Retinal pigment epithelial cell (primary cell): ENCODE results near the gene TSPAN1.
"Not testable (repeated sequence)": the region's sequence is repeated elsewhere in the genome, so short reads cannot be mapped to it uniquely, and the experiment has no call there.

Experiments used
- DNase-seq: peaks from one replicate; pipeline ENCODE4 v3.0.0-alpha.2; 2010; ENCODE audit warnings: low read depth
- H3K4me3 ChIP-seq: 2 replicates; pipeline ENCODE4 v1.5.1; 2011; ENCODE audit warnings: mild to moderate bottlenecking, low read length, control low read depth, moderate library complexity
- CTCF ChIP-seq: conservative IDR thresholded peaks from 2 replicates; pipeline ENCODE4 v1.5.1; 2011; ENCODE audit warnings: low read depth, low read length, control low read depth, inconsistent platforms

TSPAN1 gene

GRCh38 chr1:46220808-46221207, 45.9 kb downstream of the TSPAN1 start:
- no peak for TF ChIP-seq CTCF
- no peak overlapping the region for H3K4me3 ChIP-seq
- no peak for DNase-seq

GRCh38 chr1:46221749-46222148, 46.9 kb downstream of the TSPAN1 start:
- DNase-seq: no peak
- TF ChIP-seq CTCF: no peak
- no peak overlapping the region for H3K4me3 ChIP-seq

- not testable (repeated sequence) for DNase-seq, H3K4me3 ChIP-seq
These were observed 48.2 kb downstream of the TSPAN1 start for GRCh38 chr1:46223055-46223454.

- no peak overlapping the region for H3K4me3 ChIP-seq
- peak; percentile 73 for DNase-seq
- TF ChIP-seq CTCF: peak; percentile 96
These were observed 48.6 kb downstream of the TSPAN1 start for GRCh38 chr1:46223472-46223943.

GRCh38 chr1:46224966-46225365, 50.1 kb downstream of the TSPAN1 start:
- no peak for DNase-seq
- no peak for TF ChIP-seq CTCF
- no peak overlapping the region for H3K4me3 ChIP-seq

- DNase-seq, H3K4me3 ChIP-seq: not testable (repeated sequence)
These were observed 56.3 kb downstream of the TSPAN1 start for GRCh38 chr1:46231231-46231630.
